ENCODE measurements around the gene SNPH.

DNA sequence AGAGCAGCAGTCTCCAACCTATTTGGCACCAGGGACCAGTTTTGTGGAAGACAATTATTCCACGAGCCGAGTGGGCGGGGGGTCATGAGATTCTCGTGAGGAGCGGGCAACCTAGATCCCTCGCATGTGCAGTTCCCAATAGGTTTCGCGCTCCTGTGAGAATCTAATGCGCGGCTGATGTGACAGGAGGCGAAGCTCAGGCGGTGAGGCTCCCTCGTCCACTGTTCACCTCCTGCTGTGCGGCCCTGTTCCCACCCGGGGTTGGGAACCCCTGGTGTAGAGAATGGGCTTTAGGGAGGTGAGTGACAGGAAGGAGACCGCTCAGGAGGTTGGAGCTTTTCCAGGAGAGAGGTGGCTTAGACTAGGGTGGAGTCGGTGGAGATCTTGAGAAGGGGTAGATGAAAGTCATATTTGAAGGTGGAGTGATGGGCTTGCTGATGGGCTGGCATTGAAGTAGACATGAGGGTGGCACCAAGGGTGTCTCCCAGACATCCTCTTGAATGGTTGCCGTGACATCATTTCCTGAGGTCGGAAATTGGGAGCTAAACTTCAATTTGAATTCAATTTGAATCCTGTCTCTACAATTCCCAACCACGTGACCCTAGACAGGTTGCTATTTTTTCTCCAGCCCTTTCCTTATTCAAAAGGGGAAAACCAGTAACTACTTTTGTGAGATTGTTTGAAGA, 41.7 kb upstream of the SNPH start:
- TF ChIP-seq, protein P1, sequence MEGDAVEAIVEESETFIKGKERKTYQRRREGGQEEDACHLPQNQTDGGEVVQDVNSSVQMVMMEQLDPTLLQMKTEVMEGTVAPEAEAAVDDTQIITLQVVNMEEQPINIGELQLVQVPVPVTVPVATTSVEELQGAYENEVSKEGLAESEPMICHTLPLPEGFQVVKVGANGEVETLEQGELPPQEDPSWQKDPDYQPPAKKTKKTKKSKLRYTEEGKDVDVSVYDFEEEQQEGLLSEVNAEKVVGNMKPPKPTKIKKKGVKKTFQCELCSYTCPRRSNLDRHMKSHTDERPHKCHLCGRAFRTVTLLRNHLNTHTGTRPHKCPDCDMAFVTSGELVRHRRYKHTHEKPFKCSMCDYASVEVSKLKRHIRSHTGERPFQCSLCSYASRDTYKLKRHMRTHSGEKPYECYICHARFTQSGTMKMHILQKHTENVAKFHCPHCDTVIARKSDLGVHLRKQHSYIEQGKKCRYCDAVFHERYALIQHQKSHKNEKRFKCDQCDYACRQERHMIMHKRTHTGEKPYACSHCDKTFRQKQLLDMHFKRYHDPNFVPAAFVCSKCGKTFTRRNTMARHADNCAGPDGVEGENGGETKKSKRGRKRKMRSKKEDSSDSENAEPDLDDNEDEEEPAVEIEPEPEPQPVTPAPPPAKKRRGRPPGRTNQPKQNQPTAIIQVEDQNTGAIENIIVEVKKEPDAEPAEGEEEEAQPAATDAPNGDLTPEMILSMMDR (IDR thresholded peaks at IDR 0.05; ENCODE audit: low read length) = no peak
- no peak for TF ChIP-seq EZH2 (optimal IDR thresholded peaks at IDR 0.05; ENCODE audit: low read depth, low read length)
